HCT116 (cell line): ENCODE data around the gene KCTD14. TPM values are rescaled to one million over a fixed set of nuclear protein-coding genes. Genes with fewer than 3 reads are reported as not detected.

Experiments
- ELF1 ChIP-seq: IDR thresholded peaks from 2 replicates; pipeline ENCODE4 v1.6.1; 2012; ENCODE audit warnings: low read depth, borderline replicate concordance
- EZH2phosphoT487 ChIP-seq: fragments of 200-600 bp; IDR thresholded peaks from 2 replicates; pipeline ENCODE4 v1.6.1; 2018; ENCODE audit warnings: antibody characterized with exemption, borderline replicate concordance
- FOSL1 ChIP-seq: IDR thresholded peaks from 2 replicates; pipeline ENCODE4 v1.6.1; 2012; ENCODE audit warnings: low read depth
- JUND ChIP-seq: IDR thresholded peaks from 2 replicates; pipeline ENCODE4 v1.6.1; 2012
- POLR2A ChIP-seq: IDR thresholded peaks from 2 replicates; pipeline ENCODE4 v1.7.0; 2011; ENCODE audit warnings: borderline replicate concordance; ENCODE audit not compliant: insufficient read depth, insufficient read length; ENCODE audit errors: extremely low read depth
- POLR2AphosphoS5 ChIP-seq: IDR thresholded peaks from 2 replicates; pipeline ENCODE4 v1.6.1; 2011; ENCODE audit warnings: mild to moderate bottlenecking, low read depth, low read length, moderate library complexity
- SRF ChIP-seq: IDR thresholded peaks from 2 replicates; pipeline ENCODE4 v1.6.1; 2012; ENCODE audit warnings: low read depth
- ZFX ChIP-seq: fragments of 450-650 bp; IDR thresholded peaks from 2 replicates; pipeline ENCODE4 v1.6.1; 2017
- total RNA-seq: library from RNA; stranded (reverse); gene quantifications from one replicate; pipeline ENCODE4 v1.2.1, GENCODE V29; 2021; ENCODE audit not compliant: unreplicated experiment
- TF ChIP-seq, protein P1 (sequence below): IDR thresholded peaks from 2 replicates; pipeline ENCODE4 v1.6.1; 2012; ENCODE audit warnings: low read depth
- TF ChIP-seq, protein P2 (sequence below), 3 experiments: fragments of 200-600 bp in 1 of 3; sonication (generic) in 1 of 3; IDR thresholded peaks in 2 of 3; conservative IDR thresholded peaks in 1 of 3; 2 replicates each; pipeline ENCODE4 v1.5.1; 2012 to 2017; ENCODE audit warnings: low read depth in 2 of 3, low read length in 2 of 3, antibody characterized with exemption in 1 of 3, borderline replicate concordance in 1 of 3, control low read depth in 1 of 3, mild to moderate bottlenecking in 1 of 3, mixed read lengths in 1 of 3, mixed run types in 1 of 3, moderate library complexity in 1 of 3; ENCODE audit not compliant: insufficient read depth in 1 of 3

Gene KCTD14
- total RNA-seq, 1 experiment from 2014 or later, result 15.2 TPM

- peak; percentile 69 for TF ChIP-seq SRF
- TF ChIP-seq, protein P1, sequence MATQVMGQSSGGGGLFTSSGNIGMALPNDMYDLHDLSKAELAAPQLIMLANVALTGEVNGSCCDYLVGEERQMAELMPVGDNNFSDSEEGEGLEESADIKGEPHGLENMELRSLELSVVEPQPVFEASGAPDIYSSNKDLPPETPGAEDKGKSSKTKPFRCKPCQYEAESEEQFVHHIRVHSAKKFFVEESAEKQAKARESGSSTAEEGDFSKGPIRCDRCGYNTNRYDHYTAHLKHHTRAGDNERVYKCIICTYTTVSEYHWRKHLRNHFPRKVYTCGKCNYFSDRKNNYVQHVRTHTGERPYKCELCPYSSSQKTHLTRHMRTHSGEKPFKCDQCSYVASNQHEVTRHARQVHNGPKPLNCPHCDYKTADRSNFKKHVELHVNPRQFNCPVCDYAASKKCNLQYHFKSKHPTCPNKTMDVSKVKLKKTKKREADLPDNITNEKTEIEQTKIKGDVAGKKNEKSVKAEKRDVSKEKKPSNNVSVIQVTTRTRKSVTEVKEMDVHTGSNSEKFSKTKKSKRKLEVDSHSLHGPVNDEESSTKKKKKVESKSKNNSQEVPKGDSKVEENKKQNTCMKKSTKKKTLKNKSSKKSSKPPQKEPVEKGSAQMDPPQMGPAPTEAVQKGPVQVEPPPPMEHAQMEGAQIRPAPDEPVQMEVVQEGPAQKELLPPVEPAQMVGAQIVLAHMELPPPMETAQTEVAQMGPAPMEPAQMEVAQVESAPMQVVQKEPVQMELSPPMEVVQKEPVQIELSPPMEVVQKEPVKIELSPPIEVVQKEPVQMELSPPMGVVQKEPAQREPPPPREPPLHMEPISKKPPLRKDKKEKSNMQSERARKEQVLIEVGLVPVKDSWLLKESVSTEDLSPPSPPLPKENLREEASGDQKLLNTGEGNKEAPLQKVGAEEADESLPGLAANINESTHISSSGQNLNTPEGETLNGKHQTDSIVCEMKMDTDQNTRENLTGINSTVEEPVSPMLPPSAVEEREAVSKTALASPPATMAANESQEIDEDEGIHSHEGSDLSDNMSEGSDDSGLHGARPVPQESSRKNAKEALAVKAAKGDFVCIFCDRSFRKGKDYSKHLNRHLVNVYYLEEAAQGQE, result no peak
- TF ChIP-seq, protein P2, sequence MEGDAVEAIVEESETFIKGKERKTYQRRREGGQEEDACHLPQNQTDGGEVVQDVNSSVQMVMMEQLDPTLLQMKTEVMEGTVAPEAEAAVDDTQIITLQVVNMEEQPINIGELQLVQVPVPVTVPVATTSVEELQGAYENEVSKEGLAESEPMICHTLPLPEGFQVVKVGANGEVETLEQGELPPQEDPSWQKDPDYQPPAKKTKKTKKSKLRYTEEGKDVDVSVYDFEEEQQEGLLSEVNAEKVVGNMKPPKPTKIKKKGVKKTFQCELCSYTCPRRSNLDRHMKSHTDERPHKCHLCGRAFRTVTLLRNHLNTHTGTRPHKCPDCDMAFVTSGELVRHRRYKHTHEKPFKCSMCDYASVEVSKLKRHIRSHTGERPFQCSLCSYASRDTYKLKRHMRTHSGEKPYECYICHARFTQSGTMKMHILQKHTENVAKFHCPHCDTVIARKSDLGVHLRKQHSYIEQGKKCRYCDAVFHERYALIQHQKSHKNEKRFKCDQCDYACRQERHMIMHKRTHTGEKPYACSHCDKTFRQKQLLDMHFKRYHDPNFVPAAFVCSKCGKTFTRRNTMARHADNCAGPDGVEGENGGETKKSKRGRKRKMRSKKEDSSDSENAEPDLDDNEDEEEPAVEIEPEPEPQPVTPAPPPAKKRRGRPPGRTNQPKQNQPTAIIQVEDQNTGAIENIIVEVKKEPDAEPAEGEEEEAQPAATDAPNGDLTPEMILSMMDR (IDR thresholded peaks at IDR 0.05 in 2 of 3, conservative IDR thresholded peaks at IDR 0.05 in 1 of 3; ENCODE audit: borderline replicate concordance in 1 of 3, insufficient read depth in 1 of 3, low read depth in 2 of 3, low read length in 2 of 3), result no peak
- peak; percentile 42 for TF ChIP-seq JUND
- peak; percentile 90 for TF ChIP-seq POLR2A
- peak; percentile 90 for TF ChIP-seq ELF1
- no peak for TF ChIP-seq FOSL1
- no peak for TF ChIP-seq ZFX
- TF ChIP-seq POLR2AphosphoS5, result peak; percentile 87
- TF ChIP-seq EZH2phosphoT487, result no peak
- TF ChIP-seq, all 23 proteins: peak for 14
These were observed 28.4 kb downstream of the KCTD14 start, which contains the start of gene INTS4 (continued) for GRCh38 chr11:77994434-77995362.
